ENCODE data around the gene RAB30. TPM values are rescaled to one million over a fixed set of nuclear protein-coding genes. Genes with fewer than 3 reads are reported as not detected.

Gene RAB30
- total RNA-seq, 2 experiments from 2014 or later, result 9.8 to 10.9 TPM

- Mint-ChIP-seq H3K4me1 (ENCODE audit: low read depth) (peaks cover 64% of the 10 kb centered on the region), H3K27ac (no peak overlapping the region), H3K4me3 (no peak overlapping the region), H3K27me3 (no peaks in the 10 kb centered on the region), H3K36me3 (ENCODE audit: low read depth) (peaks cover 34% of the 10 kb centered on the region), H3K9me3 (peaks cover 5% of the 10 kb centered on the region)
- ATAC-seq, result peak; percentile 28
- intact Hi-C loops (cut with micrococcal nuclease), result loop anchor here (10.0 kb wide), 1 partner anchor 47 kb away; no protein-coding TSS in a partner anchor
- ChIA-PET POLR2A (interaction anchor here (1.0 to 1.8 kb wide), 4 partner anchors 10 to 88 kb away, joined by 3 to 5 read pairs (median 3); no protein-coding TSS in a partner anchor), CTCF (interaction anchor here (0.9 to 1.8 kb wide), 8 partner anchors 10 to 136 kb away, joined by 3 to 4 read pairs (median 3); no protein-coding TSS in a partner anchor)
- TF ChIP-seq CTCF (IDR thresholded peaks at IDR 0.05), result no peak
- no peak for DNase-seq
These were observed 19.7 kb downstream of the RAB30 start for GRCh38 chr11:83051760-83052671.

DNA sequence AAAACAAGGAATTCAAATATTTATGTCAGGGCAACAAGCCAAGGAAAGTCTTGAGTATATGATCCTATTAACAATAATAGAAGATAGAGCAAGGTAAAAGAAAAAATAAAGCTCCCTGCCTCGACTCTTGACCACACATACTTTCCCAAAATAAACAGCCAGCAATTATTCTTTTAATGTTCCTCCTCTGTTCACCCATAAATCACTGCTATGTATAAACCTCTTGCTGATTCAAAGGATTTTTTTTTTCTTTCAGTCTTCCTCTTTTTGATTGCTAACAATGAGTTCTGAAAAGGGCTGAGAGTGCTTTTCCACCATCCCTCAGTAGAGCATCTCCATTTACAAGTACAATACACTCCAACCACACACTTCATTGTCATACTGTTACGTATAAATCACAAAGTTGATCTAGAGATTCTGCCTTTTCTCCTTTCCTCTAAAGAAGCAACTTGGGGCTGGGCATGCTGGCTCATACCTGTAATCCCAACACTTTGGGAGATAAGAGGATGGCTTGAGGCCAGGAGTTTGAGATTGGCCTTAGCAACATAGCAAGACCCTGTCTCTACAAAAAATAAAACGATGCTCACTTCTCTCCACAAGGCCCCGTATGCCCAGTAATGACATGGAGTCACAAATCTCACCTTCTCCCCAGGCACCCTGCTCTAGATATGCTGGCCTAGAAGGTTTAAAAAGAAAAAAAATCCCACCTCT is 24.0 kb downstream of the RAB30 start:
- no peak for DNase-seq

DNA sequence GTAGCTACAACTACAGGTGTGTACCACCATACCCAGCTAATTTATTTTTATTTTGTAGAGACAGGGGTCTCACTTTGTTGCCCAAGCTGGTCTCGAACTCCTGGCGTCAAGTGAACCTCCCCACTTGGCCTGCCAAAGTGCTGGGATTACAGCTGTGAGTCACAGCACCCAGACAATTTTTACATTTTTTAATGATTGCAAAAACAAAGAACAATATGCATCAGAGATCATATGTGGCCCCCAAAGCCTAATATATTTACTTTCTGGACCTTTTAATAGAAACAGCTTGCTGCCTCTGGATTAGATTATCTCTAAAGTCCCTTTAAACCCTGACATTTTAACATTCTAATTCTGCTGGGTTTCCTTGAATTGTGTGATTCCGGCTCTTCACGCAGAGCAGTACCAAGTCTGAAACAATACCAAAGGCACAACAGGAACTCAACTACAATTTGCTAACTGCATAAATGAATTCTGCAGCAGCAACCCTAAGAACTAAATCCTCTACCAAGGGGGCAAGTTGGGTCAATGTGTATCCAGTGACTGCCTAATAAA is 25.0 kb downstream of the RAB30 start:
- Mint-ChIP-seq H3K9me3 (peaks cover 1% of the 10 kb centered on the region), H3K27ac (no peak overlapping the region), H3K27me3 (no peaks in the 10 kb centered on the region), H3K4me3 (no peak overlapping the region), H3K36me3 (ENCODE audit: low read depth) (peaks cover 12% of the 10 kb centered on the region), H3K4me1 (ENCODE audit: low read depth) (peaks cover 37% of the 10 kb centered on the region)
- TF ChIP-seq CTCF (IDR thresholded peaks at IDR 0.05), result no peak
- ChIA-PET CTCF (interaction anchor here (0.9 to 3.0 kb wide), 4 partner anchors 10 to 36 kb away, joined by 3 to 10 read pairs (median 5); no protein-coding TSS in a partner anchor), POLR2A (interaction anchor here (0.8 to 1.5 kb wide), 3 partner anchors 10 to 19 kb away, joined by 3 to 4 read pairs (median 3); no protein-coding TSS in a partner anchor)
- no peak for ATAC-seq
- intact Hi-C loops (cut with micrococcal nuclease), result no loop called here
- DNase-seq, result no peak

More for the DNA sequence above, 24.0 kb downstream of the RAB30 start:
- peaks cover 1% of the 10 kb centered on the region for H3K9me3 Mint-ChIP-seq
- TF ChIP-seq CTCF (IDR thresholded peaks at IDR 0.05), result no peak
- ChIA-PET POLR2A (interaction anchor here (0.7 to 1.5 kb wide), 3 partner anchors 12 to 72 kb away, joined by 3 read pairs; no protein-coding TSS in a partner anchor), CTCF (interaction anchor here (3.0 kb wide), 1 partner anchor 10 kb away, joined by 10 read pairs; no protein-coding TSS in a partner anchor)
- intact Hi-C loops (cut with micrococcal nuclease), result no loop called here
- H3K4me1 Mint-ChIP-seq (ENCODE audit: low read depth), result peaks cover 45% of the 10 kb centered on the region
- H3K27me3 Mint-ChIP-seq, result no peaks in the 10 kb centered on the region
- H3K27ac Mint-ChIP-seq, result no peak overlapping the region
- H3K4me3 Mint-ChIP-seq, result no peak overlapping the region
- ATAC-seq, result no peak
- H3K36me3 Mint-ChIP-seq (ENCODE audit: low read depth), result peaks cover 12% of the 10 kb centered on the region

DNA sequence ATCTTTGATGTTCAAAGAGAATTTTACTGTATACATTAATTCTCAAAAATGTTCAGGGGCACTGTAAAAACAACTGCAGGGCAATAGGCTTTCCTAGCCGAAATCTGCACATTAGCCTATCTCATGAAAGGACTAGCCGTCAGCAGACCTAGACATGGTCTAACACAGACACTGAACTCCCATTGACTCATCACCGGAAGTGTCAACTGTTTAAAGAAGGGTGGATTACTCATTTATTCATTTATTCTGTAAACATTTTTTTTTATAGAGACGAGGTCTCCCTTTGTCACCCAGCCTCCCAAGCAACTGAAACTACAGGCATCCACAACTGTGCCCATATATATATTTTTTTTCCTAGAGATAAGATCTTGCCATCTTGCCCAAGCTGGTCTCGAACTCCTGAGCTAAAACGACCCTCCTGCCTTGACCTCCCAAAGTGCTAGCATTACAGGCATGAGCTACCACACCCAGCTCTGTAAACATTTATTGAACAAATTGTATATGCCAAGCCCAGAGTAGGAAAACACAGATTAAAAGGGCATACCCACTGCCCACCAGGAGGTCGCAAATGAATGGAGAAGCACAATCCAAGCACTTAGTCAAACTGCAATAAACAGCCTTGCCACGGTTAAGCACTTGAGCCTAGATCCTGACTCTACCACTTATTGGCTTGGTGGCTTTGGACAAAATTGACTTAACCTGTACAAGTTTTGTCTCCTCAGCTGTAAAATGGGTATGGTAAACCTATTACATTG is 26.6 kb downstream of the RAB30 start:
- peak; percentile 89 for ATAC-seq
- POLR2A ChIA-PET, result interaction anchor here (0.8 to 1.4 kb wide), 3 partner anchors 11 to 18 kb away, joined by 3 to 4 read pairs (median 3); no protein-coding TSS in a partner anchor

More for the DNA sequence above, 26.6 kb downstream of the RAB30 start:
- TF ChIP-seq CTCF (IDR thresholded peaks at IDR 0.05), result no peak
- Mint-ChIP-seq H3K9me3 (no peaks in the 10 kb centered on the region), H3K36me3 (ENCODE audit: low read depth) (peaks cover 8% of the 10 kb centered on the region), H3K27me3 (no peaks in the 10 kb centered on the region), H3K4me1 (ENCODE audit: low read depth) (peaks cover 32% of the 10 kb centered on the region), H3K27ac (peak overlapping the region; percentile 59), H3K4me3 (no peak overlapping the region)
- CTCF ChIA-PET, result interaction anchor here (1.0 to 3.0 kb wide), 3 partner anchors 9 to 29 kb away, joined by 3 to 10 read pairs (median 6); no protein-coding TSS in a partner anchor
- DNase-seq, result peak; percentile 24
- intact Hi-C loops (cut with micrococcal nuclease), result no loop called here

All from activated CD8-positive, alpha-beta T cell treated with anti-CD3 and anti-CD28 coated beads for 36 hours (primary cell).